CD4-positive, alpha-beta T cell treated with Interleukin-1 beta for 1 hour (primary cell): Measurements from ENCODE around the gene OSBP2.

ENCODE experiments used
- DNase-seq, 2 donors: peaks; one replicate each; pipeline ENCODE4 v3.0.0-alpha.2; 2020 to 2022

OSBP2 gene

DNA sequence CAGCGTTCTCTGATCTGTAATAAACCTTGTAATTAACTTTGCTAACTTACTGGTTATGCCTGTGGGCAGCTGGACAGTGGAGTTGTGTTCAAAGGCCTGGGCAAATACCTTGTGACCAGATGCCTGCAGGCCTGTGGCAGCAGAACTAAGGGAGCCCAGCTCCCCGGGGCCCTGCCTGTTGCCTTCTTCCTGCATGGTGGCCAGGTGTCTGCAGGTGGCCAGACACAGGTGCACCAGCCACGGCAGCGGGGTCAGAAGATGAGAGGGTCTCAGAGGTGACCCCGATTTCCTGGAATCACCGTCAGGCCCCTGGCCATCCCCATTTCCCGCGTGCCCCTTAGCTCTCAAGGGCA, 127.2 kb downstream of the OSBP2 start:
- DNase-seq: no peak

DNA sequence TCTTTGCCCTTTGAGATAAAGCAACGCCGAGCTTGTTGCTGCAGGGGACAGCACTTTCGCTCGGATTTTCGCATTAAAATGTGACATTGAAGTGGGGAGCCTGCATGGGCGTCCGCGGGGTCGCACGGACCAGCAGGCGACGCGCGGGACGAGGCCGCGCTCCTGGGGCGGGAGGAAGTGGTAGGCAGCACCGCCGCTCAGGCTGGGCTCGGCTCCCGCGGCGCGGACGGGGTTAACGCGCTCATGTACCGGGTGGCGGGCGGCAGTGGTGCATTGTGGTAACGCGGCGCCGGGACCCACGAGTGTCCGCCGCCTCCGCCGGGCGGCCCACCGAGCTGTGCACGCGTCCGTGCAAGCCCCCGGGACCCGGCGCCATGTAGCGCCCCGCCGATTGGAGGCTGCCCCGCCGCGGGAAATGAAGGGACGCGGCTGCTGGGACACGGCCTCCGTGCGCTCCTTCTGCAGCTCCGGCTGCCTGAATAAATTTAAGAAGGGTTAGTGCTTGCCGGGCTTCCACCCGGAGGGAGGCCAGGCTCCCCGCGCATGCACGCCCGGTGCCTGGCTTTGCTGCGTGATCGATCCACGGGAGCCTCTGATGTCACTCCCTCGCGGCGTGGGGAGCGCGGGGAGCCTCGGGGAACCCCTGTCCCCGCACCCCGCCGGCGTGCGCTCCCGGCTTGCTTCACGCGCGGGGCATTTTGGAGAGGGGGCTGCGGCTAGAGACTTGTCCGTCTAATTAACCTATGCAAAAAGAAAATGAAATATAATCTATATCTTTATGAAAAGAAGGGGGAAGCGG, 127.7 kb downstream of the OSBP2 start:
- DNase-seq: no peak

DNA sequence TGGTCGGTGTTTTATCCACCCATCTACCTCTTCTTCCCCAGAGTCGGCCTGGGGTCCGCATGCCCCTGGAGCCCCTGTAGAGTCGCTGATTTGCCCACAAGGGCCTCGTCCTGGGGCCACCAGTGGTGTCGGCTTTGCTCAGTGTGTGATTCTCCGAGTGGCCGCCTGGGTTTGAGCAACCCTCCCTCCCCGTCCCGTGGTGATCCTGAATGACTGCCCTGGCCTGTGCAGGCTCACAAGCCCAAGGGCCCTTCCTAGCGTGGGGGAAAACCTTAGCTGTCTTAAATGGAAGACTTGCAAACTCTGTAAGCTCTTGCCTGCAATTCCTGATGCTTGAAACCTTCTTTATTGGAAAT, 128.3 kb downstream of the OSBP2 start:
- no peak for DNase-seq

DNA sequence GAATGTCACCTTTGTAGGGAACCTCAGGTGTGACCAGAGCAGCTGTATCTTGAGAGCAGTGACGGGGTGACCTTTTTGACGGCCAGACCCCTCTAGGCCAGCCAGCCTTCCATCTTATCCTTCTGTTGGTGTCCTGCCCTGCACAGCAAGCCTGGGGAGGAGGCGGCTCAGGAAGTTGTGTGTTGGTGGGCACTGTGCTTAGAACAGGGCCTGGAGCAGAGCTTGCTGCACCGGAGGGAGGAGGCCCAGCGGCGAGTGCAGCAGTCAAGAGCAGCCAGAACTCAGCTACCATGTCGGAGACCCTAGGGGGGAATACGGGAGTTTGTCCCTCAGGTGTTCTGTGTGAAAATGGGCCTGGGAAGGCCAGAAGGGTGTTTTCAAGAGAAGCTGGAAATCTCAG, 129.4 kb downstream of the OSBP2 start:
- DNase-seq: no peak

DNA sequence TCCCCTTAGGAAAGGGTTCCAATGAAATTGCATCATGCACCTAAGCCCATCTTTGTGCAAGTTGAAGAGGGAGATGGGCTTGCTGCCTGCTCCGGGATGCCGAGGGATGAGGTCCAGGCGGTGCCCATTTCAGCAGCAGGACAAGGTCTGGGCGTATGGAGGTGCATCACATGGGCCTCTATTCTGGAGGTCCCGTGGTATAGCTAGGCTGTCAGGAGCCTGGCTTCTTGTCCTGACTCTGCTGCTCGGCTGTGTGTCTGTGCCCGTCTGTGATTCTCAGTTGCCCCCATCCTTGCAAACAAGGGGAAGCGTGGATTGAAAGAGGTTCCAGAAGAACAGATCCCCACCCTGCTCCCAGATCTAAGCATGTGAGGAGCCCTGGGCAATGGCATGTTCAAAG, 130.0 kb downstream of the OSBP2 start:
- no peak for DNase-seq

DNA sequence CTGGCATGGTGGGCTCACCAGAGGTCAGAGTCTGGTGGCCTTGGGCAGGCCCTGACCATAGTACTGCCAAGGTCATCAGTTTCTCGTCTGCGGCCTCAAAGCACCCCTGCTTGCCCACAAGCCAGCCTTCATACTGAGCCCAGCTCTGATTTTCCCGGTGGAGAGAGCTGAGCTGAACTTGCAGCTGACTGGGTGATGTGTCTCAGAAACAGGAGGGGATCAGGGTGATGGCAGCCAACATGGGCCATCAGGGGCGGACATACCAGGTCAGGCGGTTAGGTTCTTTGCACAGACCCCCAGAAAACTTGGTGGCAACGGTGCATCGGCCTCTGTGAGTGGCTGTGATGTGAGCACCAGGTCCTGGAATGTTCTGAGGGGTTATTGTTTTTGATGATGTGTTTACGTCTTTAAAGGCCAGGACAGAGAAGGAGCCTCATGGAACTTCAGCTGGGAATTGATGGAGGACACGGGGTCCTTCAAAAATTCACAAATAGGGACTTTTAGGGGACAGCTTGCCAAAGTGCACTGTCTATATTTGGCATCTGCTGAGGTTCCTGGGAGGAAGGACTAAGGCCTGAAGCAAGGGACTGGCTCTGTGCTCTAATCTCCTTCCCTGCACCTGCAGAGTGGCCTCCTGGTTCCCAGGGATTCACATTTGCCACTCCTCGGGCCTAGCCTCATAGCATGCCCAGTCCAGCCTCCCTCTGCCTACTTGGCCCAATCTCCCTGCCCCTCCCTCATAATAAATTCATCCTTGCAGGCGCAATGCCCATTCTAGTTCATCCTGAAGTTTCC, 131.2 kb downstream of the OSBP2 start:
- no peak for DNase-seq

DNA sequence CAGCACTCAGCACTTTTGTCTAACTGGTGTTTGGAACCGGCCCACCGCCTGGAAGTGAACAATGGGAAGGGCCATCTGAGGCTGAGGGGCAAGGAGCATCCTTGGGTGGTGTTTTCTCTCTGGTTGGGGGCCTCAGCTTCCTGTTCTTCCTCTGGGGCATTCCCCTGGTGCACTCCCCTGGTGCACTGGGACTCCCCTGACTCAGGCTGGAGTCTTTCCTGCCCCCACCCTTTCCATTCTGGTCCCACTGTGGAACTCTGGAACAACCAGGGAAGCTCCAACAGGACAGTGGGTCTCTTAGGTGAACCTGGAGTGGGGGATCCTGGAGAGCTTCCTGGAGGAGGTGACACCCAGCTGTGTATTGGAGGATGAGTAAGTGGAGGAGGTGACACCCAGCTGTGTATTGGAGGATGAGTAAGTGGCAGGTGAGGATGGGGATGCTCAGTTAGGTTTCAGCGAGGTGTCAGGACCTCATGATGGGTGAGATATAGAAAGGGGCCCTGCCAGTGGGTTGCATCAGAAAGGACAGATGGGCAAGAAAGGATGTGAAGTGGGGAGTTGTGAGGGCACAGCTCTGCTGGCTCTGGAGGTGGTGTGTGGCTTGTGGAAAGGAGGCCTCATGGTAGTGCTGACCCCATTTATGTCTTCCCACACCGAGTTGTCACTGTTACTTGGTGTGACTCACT, 132.1 kb downstream of the OSBP2 start:
- no peak for DNase-seq

DNA sequence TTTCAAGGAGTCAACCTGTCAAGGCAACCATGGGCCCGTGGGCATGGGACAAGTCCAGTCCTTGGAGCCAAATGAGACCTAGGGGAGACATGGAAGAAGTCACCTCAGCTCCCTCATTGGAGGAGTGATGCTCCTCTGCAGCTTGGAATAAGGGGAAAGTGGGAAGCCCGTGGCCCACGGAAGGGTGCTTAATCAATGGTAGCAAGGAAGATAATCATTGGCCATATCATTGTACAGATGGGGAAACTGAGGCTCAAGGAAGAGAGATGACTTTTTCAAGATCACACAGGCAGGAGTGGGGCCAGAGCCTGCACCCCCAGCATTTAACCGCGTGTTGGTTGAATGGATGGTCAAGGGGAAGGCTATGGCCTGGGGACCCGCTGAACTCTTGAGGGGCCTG, 133.0 kb downstream of the OSBP2 start:
- DNase-seq: no peak

DNA sequence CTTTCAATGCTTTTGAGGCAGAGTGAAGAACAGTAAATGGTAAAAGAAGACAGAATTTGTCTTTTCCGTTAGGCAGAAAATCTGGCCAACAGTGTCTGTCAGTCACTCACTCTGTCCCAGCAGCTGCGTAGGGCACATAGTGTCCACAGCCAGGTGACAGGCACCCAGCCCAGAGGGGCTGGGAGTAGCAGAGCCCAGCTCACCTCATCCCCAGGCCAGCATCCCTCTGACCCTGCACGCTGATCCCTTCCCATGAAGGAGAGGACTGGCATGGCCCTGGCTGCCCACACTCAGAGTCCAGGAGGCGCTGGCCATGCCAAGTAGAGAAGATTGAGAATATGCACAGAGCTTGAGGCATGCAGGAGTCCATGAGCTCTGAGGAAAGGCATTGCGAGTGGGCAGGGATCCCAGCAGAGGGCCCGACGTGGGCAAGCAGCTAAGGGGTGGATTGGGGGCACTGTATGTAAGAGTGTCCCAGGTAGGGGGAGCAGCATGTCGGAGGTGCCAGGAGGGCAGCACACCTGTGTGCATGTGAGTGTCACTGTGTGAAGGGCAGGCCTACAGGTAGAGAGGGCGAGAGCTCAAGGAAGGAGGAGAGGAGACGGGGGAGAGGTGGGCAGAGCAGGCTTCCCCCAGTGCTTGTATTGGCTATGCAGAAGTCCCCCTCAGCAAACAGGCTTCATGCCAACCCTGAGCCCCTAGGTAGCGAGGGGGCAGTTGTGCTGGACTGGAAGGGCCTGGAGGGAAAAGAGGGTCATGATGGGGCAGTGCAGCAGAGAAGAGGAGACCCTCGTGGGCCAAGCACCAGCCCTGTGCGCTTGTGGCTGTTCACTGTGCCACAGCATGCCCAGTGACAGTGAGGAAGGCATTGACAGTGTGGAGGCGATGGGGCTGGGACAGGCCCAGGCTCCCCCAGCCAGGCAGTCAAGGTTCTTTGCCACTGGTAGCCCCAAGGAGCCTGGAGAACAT, 133.8 kb downstream of the OSBP2 start:
- DNase-seq: no peak

DNA sequence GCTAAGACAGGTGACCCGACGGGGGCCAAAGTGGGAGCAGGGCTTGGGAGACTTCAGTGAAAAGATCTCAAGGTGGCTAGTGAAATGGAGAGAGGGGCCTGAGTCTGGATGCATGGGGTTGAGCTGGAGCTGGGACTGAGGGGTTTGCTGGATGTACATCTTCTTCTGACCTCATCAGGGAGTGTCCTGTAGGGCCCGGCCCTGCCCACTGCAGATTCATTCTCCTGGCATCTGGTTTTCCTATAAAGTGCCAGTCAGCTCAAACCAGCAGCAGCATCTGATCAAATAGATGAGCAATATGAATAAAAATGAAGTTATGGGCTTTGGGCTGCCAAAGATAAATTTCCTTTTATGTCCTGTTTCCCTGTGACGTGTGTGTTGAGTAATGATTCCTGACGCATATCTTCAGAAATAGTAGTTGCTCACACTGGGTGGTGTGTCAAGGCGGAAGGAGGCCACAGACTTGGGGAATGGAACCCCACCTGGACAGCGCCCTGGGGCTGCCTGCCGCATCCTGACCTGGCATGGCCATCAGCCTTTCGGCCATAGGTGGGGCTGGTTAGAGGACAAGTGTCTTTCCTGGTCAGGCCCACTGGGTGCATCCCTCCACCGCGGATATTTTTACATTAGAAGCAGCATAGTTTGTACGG, 135.4 kb downstream of the OSBP2 start:
- no peak for DNase-seq

DNA sequence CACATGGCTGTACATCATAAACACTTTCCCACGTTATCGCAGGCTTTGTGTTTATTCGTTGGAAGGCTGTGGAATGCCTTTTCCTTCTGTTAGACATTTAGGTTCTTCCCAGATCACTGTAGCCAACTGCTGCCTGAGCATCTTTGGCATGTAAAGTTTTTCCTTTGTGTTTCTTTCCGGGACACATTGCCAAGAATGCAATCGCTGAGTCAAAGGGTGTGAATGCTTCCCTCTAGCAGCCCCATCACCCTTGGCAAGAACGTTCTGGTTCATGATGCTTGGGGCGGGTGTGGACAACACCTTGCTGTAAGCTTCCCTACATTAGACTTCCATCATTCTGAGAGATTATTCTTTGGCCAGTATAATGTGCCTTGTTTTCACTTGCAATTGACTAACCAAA, 136.2 kb downstream of the OSBP2 start:
- DNase-seq: no peak

DNA sequence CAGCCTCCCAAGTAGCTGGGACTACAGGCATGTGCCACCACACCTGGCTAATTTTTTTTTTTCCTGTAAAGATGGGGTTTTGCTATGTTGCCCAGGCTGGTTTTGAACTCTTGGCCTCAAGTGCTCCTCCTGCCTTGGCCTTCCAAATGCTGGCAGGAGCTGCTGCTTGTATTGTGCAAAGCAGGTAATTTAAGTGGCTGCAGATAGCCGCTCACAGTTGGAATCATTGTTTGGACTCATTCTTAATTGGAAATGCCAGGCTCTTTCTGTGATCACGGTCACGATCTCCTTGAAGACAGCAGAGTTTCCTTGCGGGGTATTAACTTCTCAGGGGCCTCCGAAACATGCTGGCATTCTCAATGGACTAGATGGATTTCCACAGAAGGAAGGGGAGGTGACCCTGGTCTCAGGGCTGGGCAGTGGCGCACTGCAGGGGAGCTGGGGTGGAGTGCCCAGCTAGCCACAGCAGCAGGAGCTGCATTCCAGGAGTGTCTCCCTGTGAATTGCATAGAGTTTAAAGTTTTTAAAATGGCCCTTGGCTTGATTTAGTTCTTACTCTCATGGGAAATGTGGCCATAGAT, 137.8 kb downstream of the OSBP2 start:
- no peak for DNase-seq

DNA sequence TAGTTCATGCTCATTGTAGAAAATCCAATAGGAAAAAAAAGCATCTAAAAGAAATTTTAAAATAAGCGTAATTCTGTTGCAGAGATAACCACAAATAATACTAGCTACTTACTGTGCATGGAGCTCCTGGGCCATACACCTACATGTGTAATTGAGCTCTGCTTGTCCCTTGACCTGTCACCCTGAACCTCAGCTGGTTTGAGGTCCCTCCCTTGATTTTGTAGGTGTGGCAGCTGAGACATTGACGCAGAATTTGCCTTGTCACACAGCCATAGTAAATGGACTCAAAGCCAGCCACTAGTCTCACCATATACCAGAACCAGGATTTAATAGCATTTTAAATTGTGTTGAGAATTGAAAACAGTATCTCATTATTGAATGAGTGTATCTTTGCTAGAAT, 138.6 kb downstream of the OSBP2 start:
- DNase-seq: no peak

DNA sequence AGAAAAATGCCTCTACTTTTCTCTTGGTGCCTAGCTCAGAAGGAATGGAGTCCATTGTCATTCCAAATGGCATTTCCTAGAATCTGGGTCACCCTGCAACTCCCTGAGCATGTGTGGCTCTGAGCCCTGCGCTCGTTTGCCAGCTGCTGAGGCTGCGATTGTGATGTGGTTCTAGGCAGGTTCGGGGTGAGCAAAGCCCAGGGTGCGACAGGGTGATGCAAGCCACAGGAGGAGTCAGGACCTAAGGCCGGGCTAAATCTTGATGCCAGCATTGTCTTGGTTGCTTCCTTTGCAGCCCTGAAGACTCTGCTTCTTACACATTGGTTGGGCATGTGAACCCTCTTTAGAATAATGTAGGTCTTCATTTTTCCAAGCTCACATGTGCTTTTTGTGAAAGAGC, 142.9 kb downstream of the OSBP2 start:
- DNase-seq: no peak

DNA sequence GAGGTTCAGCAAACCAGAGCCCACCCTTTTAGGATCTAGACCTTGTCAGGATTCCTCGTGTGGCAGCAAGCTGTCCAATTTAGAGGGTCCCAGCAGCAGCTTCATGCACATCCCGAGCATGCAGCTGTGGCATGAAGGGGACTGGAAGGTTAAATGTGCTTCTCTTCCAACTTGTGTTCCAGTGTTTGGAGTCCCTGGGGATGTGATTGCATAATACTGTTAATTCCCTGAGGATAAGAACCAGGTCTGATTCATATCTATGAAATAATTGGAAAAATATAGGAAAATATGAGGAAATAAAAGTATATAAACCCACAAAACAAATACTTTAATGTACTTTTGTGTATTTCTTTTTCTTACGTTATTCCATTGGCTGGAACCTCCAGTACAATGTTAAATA, 143.4 kb downstream of the OSBP2 start:
- no peak for DNase-seq

DNA sequence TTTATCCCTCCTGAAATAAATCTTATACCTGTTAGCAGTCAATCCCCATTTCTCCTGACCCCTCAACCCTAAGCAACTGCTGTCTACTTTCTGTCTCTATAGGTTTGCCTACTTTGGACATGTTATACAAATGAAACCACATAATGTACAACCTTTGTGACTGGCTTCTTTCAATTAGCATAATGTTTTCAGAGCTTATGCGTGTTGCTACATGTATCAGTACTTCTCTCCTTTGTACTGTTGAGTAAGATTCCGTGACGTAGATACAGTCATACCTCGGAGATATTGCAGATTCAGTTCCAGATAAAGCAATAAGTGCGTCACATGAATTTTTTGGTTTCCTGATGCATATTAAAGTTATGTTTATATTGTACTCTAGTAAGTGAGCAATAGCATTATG, 146.6 kb downstream of the OSBP2 start:
- no peak for DNase-seq

DNA sequence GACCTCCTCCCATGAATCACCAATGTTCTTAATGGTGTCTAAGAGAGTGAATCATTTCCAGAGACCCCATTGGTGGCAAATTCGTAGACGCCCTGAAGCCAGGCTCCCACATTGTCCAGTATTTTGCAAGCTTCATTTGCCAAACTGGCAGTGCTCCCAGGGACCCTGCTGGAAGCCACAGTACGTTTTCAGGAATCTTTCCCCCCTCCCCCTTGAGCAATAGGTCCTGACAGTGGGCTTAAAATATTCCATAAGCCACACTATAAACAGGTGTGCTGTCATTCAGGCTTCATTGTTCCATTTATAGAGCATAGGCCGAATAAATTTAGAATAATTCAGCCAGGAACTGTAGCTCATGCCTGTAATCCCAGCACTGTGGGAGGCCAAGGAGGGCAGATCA, 148.6 kb downstream of the OSBP2 start:
- no peak for DNase-seq

DNA sequence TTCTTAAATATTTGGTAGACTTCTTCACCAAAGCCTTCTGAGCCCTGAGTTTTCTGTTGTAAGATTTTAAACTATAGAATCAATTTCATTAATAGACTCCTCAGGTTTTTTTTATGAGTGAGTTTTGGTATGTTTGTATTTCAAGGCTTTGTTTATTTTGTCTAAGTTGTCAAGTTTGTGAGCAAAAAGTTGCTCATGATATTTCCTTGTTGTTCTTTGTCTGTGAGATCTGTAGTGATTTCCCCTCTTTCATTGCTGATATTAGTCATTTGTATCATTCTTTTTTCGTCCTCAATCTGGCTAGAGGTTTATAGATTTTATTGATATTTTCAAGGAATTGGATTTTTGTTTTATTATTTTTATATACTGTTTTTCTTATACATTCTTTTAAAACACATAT, 152.9 kb downstream of the OSBP2 start:
- no peak for DNase-seq

DNA sequence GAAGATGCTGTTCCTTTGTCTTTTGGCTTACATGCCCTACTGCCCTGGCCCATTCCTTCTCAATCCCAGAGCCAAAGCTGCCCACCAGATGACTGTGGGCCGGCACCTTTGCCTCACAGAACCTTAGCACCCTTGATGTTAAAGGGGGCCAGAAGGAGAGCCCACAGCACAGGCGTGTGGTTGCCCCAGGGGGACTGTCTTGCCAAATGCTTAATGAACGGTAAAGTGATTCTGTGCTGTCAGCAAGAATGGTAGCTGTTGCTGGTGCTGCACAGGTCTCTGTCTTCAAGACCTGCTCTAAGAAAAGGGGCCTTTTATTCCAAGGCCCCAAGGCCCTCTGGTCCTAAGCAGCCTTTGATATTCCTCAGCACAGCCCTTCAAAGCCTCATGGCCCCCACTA, 160.6 kb downstream of the OSBP2 start:
- DNase-seq: no peak

DNA sequence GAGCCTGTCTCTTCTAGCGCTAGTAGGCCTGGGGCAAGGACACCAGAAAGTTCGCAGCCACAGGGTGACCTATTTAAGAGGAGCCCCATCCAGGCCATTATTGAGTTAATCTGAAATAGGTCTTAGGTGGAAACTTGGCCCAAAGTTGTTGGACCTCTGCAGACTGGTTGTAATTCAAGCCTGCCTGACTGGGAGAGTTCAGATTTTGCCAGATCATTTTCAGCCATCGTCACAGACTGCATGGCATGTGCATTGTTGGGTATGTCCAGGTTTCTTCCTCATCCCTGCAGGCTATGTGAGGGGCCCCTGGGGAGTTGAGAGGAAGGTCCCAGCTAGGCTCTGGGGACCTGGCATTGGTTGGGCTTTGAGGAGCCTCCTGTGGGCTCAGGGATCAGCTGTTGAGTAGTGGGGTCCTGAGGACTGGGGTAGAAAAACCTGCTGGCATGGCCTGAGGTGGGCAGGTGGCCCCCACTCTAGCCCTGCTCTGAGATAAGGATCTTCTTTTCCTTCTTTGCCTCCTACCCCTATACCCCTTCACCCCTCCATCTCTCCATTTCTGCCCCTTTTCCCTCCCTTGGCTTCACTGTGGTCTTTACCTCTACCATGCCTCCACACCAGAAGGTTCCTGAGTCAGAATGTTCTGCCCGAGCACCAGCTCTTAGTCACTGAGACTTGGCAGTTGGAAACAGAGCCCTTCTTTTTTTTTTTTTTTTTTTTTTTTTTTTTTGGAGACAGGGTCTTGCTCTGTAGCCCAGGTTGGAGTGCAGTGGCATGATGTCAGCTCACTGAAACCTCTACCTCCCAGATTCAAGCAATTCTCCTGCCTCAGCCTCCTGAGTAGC, 161.2 kb downstream of the OSBP2 start:
- DNase-seq: no peak
